HL-60/S4 (cell line): ENCODE measurements around the gene WFDC2.
"Not testable (repeated sequence)": the region's sequence is repeated elsewhere in the genome, so short reads cannot be mapped to it uniquely, and the experiment has no call there.

Experiments
- in situ Hi-C: fragments of 300-500 bp; cut with MboI; formaldehyde crosslinking; loops from 2 replicates; pipeline ENCODE4 v1.14.3; 2022; ENCODE audit warnings: low sequenced_read_pairs

The WFDC2 gene

GRCh38 chr20:45450097-45450818 is 19.3 kb upstream of the WFDC2 start:
- in situ Hi-C loops: no loop called here

- in situ Hi-C loops: no loop called here
Measured at GRCh38 chr20:45452238-45452637, 17.3 kb upstream of the WFDC2 start.

GRCh38 chr20:45452772-45453691 is 16.5 kb upstream of the WFDC2 start:
- in situ Hi-C loops: no loop called here

DNA sequence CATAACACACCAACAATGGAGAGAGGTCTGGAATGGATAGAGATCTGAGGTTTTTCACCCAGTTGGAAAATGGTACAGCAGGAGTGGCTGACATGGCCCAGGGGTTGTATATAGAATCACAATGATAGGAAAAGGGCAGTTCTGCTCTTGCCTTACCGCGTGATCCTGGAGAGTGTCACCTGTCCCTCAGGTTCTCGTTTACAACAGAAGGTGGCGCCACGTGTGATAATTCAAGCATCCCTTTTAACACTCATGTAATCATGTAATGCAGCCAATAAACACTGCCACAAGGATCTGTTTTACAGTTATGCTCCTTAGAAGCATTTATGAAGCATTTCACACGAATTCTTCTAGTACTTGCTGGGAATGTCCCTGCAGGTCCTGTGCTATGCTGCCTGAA is 12.9 kb upstream of the WFDC2 start:
- in situ Hi-C loops: no loop called here

GRCh38 chr20:45459606-45460005 is 9.9 kb upstream of the WFDC2 start:
- in situ Hi-C loops: no loop called here

GRCh38 chr20:45461225-45461624 is 8.3 kb upstream of the WFDC2 start:
- in situ Hi-C loops: no loop called here

DNA sequence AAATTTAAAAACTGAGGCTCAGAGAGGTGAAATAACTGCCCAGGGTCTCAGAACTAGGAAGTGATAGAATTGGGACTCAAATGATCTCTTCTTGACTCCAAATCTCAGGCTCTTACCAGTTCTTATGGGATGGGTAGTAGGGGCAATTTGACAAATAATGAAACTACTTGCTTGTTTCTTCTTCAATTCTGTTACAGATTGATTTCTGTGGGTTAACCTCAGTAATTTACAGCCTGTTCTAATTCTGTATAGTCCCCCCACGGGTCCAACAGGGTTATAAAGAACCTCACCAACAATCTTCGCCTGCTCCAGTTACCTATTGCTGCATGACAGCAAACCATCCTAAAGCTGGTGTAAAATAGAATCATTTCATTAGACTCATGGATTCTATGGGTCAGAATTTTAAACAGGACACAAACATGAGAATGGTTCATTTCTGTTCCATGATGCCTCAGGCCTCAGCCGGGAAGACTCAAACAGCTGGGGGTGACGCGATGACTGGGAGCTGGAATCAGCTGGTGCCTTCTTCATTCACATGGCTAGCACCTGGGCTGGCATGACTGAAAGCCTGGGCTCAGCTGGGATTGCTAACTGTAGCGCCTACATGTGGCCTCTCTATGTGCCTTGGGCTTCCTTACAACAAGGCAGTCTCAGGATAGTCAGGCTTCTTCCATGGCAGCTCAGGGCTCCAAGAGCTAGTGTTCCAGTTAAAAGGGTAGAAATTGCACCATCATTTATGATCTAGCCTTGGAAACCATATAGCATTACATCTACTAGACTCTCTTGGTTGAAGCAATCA is 6.6 kb upstream of the WFDC2 start:
- in situ Hi-C loops: no loop called here

DNA sequence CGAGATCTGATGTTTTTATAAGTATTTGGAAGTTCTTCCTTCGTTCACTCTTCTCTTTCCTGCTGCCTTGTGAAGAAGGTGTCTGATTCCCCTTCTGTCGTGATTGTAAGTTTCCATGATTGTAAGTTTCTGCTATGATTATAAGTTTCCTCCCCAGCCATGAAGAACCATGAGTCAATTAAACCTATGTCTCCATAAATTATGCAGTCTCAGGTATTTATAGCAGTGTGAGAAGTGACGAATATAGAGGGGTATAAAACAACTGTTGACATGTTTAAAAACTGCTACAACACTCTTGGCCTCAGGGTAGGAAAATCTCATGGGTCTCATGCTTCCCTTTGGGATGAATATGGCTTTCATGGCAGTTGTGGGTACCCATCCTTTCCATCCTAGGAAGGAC is 5.8 kb upstream of the WFDC2 start:
- in situ Hi-C loops: no loop called here

- in situ Hi-C loops: no loop called here
Measured at GRCh38 chr20:45465491-45466266, 3.9 kb upstream of the WFDC2 start.

GRCh38 chr20:45467172-45467571 is 2.4 kb upstream of the WFDC2 start:
- in situ Hi-C loops: no loop called here

DNA sequence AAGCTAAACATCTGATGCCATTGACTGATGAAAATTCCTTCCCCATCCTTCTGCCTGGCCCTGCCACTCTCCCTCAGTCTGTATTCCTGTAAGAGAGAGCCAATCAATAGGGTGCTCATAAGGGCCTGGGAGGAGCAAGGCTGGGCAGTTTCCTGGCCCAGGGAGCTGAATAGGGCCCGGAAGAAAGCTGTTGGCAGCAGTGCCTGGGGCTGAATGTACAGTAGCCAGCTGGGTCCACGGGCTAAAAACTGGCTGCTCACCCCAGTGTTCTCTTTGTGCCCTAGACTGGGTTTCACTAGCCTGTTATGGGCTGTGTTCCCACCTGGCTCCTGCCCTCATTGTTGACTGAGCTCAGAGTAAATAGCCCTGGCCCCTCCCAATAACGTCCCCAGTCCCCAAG is 1.7 kb upstream of the WFDC2 start:
- in situ Hi-C loops: no loop called here

DNA sequence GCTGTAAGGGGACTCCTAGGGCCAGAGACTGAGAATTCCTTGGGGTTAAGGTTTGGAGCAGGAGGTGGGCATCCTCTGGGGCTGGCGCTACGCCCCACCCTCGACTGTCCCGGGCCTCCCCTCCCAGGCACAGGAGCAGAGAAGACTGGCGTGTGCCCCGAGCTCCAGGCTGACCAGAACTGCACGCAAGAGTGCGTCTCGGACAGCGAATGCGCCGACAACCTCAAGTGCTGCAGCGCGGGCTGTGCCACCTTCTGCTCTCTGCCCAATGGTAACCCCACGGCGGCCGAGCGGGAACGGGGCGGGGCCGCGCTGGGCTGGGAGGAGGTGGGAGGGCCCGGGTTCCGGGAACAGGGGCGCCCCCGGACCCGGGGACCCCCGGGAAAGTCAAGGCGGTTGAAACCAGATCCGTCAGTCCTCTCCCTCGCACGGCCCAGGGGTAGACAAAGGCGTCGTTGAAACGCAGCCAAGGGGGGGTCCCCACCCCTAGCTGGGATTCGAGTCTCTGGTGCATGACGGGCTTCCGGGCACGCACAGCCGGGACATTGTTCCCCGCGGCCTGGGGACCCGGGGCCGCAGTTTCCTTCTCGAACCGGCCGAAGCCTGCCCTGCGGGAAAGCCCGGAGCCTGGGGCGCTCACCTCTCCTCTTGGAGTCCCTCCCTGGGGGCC is 844 bp downstream of the WFDC2 start:
- in situ Hi-C loops: no loop called here

DNA sequence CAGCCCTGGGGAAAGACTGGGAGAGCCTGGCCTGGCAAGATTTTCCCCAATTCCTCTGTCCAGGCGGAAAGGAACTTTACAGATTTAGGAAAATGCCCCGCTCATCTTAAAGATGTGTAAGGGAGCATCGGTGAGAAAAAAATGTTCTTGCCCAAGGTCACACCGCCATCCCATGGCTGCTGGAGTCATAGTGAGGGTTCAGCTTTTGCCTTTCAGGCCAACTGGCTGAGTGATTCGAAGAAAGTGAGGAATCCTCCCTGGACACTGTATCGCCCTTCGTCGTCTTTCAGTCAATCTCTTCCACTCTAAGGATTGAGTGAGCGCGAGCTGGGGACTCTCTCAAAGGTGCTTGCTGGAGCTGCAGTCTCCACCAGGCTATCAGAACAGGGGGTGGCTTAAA is 1.4 kb downstream of the WFDC2 start:
- in situ Hi-C loops: no loop called here

- in situ Hi-C loops: not testable (repeated sequence)
Measured at GRCh38 chr20:45472286-45472685, 2.7 kb downstream of the WFDC2 start.

- in situ Hi-C loops: not testable (repeated sequence)
Measured at GRCh38 chr20:45477530-45478148, 8.1 kb downstream of the WFDC2 start.

DNA sequence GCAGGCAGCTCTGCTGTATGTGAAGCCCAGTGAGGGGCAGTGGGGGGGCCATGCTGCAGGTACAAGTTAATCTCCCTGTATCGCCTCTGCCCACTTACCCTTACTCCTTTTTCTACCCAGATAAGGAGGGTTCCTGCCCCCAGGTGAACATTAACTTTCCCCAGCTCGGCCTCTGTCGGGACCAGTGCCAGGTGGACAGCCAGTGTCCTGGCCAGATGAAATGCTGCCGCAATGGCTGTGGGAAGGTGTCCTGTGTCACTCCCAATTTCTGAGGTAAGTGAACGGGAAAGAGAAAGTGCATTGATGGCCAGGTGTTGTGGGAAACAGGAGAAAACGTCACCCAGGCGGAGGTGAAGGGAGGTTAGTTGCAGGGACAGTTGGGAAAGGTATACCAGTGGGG is 10.3 kb downstream of the WFDC2 start:
- in situ Hi-C loops: no loop called here

GRCh38 chr20:45484676-45485075 is 15.1 kb downstream of the WFDC2 start:
- in situ Hi-C loops: no loop called here

DNA sequence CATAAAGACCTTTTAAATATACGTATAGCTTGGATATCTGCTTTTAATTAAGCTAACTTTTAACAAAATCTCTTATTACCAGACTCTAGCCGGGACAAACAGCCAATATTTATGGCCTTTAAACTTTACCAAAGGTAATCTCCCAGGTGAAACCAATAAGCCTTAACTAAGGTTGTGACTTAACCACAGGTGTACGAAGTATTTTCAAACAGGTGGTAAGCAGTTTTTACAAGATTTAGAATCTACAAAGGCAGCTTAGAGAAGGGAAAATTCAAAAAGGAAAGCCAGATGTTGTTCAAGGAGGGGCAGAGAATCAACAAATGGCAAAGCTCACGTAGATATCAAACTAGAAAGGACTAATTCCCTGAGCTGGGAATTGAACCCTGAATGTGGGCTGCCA is 15.8 kb downstream of the WFDC2 start:
- in situ Hi-C loops: no loop called here

DNA sequence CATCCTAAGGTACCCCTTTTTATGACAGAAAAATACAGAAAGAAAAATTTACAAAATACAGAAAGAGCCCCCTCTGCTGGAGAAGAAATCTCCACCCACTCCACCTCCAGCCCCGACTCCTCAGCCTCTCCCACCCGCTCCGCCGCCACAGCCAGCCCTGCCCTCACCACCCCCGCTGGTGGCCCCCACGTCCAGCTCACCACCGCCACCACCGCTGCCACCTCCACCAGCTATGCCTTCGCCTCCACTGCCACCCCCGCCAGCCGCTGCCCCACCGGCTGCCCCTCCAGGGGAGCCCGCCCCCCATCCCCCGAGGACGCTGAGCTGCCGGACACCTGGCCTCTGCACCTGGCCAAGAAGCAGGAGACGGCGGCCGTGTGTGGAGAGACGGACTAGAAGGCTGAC is 17.7 kb downstream of the WFDC2 start:
- in situ Hi-C loops: no loop called here

DNA sequence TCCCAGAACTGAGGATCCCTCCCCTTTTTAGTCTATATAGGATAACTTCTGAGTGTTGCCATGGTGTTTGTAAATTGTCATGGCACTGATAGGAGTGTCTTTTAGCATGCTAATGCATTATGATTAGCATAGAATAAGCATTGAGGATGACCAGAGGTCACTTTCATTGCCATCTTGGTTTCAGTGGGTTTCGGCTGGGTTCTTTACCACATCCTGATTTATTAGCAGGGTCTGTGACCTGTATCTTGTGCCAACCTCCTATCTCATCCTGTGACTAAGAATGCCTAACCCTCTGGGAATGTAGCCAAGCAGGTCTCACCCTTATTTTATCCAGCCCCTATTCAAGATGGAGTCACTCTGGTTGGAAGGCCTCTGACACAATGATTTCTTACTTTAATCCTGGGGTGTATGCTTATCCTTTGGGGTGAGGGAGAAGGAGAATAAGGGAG is 19.6 kb downstream of the WFDC2 start:
- in situ Hi-C loops: no loop called here
